ENCODE data around the gene SIGLEC12. TPM values are rescaled to one million over a fixed set of nuclear protein-coding genes. Genes with fewer than 3 reads are reported as not detected.

The SIGLEC12 gene
- total RNA-seq, result not detected in 2 replicates

GRCh38 chr19:51501594-51502263, at the start of gene SIGLEC12:
TSS of gene SIGLEC12 (minus strand) at chr19:51501800. CDS start at chr19:51501733, 67 bp downstream.

DNA sequence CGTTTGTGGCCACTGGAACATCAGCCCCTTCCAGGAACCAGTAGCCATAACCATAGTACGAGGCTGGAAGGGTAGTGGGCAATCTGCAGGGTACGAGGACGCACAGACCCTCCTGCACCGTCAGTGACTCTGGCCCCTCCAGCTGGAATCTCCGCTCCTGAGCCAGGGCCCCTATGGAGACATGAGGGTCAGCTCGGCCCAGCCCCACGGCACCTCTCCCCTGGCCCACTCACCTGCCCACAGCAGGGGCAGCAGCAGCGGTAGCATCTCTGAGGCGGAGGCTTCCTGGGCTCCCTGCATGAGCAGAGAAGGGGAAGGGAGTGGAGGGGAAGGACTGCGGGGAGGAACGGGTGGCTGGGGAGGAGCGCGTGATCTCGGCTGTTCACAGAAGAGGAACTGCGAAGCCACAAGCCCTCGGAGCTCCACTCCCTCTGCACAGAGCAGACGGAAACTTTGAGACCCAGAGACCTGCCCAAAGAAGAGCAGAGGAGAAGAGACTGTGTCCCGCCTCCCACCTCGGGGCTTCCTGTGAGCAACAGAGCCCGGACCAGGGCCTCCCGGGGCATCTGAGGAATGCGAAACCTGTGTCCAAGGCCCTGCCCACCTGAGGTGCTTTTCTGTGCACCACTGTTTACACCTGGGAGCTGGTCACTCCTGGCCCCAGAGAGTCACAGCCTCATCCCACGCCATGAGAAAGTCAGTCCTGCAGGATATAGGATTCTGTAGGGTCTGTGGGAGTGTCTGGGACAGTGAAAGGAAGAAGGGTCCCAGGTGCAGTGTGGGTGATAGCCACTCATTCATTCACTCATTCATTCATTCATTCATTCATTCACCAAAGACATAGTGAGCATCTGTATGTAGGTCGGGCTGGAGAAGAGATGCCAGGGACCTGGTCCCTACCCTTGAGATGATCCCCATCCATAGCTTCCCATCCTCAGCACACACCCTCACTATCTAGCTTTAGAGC, 30.0 kb upstream of the SIGLEC12 start, which contains the start of gene SIGLEC6:
SIGLEC6 (minus strand) TSS at position 322 of the 967 bp plus-strand sequence; CDS start at position 300, 22 bp downstream.

DNA sequence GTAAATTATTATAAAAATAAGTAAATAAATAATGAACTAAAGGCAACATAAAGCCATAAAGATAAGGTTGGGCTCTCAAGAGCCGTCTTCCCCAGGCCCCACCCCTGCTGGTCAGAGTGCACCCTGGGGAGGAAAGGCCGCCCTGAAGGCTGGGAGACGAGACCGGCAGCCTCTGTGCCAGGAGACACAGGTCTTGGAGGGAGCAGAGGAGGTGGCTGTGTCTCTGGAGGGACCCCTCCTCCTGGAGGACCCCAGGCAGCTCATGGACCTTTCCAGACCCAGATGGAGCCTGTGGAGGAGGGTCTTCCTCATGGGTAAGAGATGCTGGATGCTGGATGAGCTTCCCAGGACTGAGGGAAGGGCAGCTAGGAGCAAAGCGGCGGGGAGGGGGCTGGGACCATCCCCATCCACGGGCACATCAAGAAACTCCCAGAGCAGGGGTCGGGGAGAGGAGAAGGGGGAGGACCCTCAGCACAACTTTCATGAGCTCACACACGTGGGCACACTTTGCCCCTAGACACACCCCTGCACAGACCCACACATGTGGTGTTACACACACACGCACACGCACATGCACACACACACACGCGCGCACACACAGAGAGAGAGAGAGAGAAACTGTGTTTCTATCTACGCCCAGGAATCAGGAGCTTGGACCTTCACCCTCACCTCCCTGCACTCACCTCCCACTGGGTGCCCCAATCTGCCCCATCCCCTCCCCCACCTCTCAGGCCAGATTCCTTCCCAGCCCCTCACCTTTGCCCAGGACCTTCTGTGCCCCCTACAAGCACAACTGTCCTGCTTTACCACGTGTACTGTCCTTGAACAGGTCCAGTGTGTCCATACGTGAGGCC, 23.0 kb downstream of the SIGLEC12 start, which contains the start of gene CEACAM18:
CEACAM18 (plus strand) TSS at position 159 of the 854 bp plus-strand sequence.

DNA sequence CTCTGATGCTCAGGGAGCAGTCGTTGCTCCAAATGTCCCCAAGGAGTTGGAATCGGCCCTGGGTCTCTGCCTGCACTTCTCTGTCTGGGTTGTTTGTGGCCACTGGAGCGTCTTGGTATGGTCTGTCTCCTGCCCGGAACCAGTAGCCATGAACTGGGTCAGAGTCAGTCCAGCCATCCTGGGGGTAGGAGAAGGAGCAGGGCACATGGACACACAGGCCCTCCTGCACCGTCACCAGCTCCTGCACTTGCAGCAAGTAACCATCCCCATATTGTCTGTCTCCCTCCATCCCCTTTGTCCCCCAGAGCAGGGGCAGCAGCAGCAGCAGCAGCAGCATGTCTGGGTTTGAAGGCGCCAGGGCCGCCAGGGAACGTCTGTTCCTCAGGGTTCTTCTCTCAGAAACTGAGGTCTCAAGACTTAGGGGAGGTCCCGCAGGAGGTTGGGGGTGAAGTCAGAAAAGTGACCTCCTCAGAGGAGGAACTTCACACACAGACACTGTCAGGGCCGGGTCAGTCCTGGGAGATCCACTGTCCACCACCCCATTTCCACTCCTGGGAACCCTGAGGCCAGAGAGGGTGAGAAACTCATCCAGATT, 43.5 kb downstream of the SIGLEC12 start, which contains the start of gene SIGLEC8:
SIGLEC8 (minus strand) TSS at position 404 of the 595 bp plus-strand sequence; CDS start at position 337, 67 bp downstream.

Small RNA genes lying within 50 kb of the gene (small RNA-seq; reads per million reads assigned to genes)
- not detected for gene AC020914.3
- not detected for gene AC020914.5

Other genes with a start within 250 kb of the SIGLEC12 start
- gene IGLON5, start 190.2 kb downstream of the SIGLEC12 start, total RNA-seq, result not detected in 2 replicates
- gene VSIG10L, start 159.7 kb downstream of the SIGLEC12 start, total RNA-seq, result 1.4 and 2.4 TPM in 2 replicates
- gene ETFB, start 135.4 kb downstream of the SIGLEC12 start, total RNA-seq, result 42.9 and 82.1 TPM in 2 replicates
- gene CLDND2, start 132.8 kb downstream of the SIGLEC12 start, total RNA-seq, result not detected in 2 replicates
- gene NKG7, start 129.1 kb downstream of the SIGLEC12 start, total RNA-seq, result not detected in 2 replicates
- not detected in 2 replicates for gene LIM2, start 113.8 kb downstream of the SIGLEC12 start, total RNA-seq
- 0.43 TPM in 1 of 2 replicates, not detected in the other for gene C19orf84, start 111.2 kb downstream of the SIGLEC12 start, total RNA-seq
- under 0.01 TPM in 1 of 2 replicates, not detected in the other for gene SIGLEC10, start 84.2 kb downstream of the SIGLEC12 start, total RNA-seq
- not detected in 2 replicates for gene SIGLEC8, start 43.3 kb downstream of the SIGLEC12 start, total RNA-seq
- gene CEACAM18, start 23.3 kb downstream of the SIGLEC12 start, total RNA-seq, result not detected in 2 replicates
- gene SIGLEC6, start 29.9 kb upstream of the SIGLEC12 start, total RNA-seq, result not detected in 2 replicates
- gene ZNF175, start 69.5 kb upstream of the SIGLEC12 start, total RNA-seq, result 5.5 and 6.4 TPM in 2 replicates
- 1.2 and 2.8 TPM in 2 replicates for gene SIGLEC5, start 128.6 kb upstream of the SIGLEC12 start, total RNA-seq
- gene SIGLEC14, start 145.0 kb upstream of the SIGLEC12 start, total RNA-seq, result not detected in 2 replicates
- 5.5 and 21.2 TPM in 2 replicates for gene SPACA6, start 191.5 kb upstream of the SIGLEC12 start, total RNA-seq
- not detected in 2 replicates for gene HAS1, start 222.2 kb upstream of the SIGLEC12 start, total RNA-seq